Activated CD4-positive, alpha-beta T cell treated with anti-CD3 and anti-CD28 coated beads for 48 hours (primary cell): ENCODE data around the gene AGTPBP1.
A peak's percentile ranks its signal among the peaks of the same experiment; 100 is the strongest.

Experiments
- DNase-seq: peaks from one replicate; pipeline ENCODE4 v3.0.0-alpha.2; 2020

The AGTPBP1 gene

GRCh38 chr9:85534340-85534739, 207.4 kb downstream of the AGTPBP1 start:
- no peak for DNase-seq

GRCh38 chr9:85533538-85533937, 208.2 kb downstream of the AGTPBP1 start:
- DNase-seq = no peak

- DNase-seq = no peak
These were observed 211.0 kb downstream of the AGTPBP1 start for GRCh38 chr9:85530721-85531120.

GRCh38 chr9:85528607-85529006, 213.1 kb downstream of the AGTPBP1 start:
- no peak for DNase-seq

DNA sequence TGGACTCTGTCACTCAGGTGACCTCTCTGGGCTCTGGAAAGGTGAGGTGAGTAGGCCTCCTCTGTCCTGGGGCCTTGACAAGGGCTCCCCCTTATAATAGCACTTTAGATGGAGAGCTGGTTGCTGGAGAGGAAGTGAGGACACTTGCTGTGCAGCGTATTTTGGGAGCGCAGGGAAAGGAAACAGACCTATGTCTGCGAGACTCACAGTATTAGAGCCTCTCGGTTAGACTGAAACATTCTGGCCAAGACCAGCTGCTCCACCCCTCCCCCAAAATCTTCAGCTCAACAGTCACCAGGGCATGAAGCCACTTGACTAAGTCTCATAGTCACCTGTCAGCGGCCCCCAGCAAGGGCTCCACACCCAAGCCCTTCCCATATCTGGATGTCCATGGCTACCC, 213.6 kb downstream of the AGTPBP1 start:
- no peak for DNase-seq

- no peak for DNase-seq
These were observed 214.3 kb downstream of the AGTPBP1 start for GRCh38 chr9:85527331-85528020.

GRCh38 chr9:85524531-85524930, 217.2 kb downstream of the AGTPBP1 start:
- no peak for DNase-seq

GRCh38 chr9:85523202-85523601, 218.6 kb downstream of the AGTPBP1 start:
- DNase-seq = no peak

DNA sequence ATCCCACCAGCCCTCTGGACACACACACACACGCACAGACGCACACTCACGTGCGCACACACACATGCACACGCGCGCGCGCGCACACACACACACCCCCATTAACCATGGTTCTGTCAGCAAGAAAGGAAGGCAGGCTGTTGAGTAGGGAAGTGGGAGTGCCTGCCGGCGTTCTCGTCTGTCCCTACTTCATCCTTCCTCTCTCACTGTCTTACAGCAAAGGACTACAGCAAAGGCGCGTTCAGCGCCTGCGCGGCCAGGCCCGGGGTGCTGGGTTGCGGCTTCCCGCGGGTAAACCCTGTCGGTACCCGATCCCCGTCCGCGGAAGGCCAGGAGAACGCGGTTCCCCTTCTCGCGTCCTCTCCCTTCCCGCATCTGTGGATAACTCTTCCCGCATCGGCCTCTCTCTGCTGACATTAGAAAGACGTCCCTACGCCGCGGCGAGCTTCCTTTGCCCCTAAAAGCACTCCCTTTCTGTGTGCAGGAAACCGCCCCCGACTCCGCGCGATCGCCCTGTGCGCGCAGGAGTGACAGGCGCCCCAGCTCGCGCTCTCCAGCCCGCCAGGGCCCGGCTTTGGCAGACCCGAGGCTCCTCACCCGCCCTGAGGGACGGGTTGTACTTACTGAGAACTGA, 219.2 kb downstream of the AGTPBP1 start:
- DNase-seq = peak; percentile 54

DNA sequence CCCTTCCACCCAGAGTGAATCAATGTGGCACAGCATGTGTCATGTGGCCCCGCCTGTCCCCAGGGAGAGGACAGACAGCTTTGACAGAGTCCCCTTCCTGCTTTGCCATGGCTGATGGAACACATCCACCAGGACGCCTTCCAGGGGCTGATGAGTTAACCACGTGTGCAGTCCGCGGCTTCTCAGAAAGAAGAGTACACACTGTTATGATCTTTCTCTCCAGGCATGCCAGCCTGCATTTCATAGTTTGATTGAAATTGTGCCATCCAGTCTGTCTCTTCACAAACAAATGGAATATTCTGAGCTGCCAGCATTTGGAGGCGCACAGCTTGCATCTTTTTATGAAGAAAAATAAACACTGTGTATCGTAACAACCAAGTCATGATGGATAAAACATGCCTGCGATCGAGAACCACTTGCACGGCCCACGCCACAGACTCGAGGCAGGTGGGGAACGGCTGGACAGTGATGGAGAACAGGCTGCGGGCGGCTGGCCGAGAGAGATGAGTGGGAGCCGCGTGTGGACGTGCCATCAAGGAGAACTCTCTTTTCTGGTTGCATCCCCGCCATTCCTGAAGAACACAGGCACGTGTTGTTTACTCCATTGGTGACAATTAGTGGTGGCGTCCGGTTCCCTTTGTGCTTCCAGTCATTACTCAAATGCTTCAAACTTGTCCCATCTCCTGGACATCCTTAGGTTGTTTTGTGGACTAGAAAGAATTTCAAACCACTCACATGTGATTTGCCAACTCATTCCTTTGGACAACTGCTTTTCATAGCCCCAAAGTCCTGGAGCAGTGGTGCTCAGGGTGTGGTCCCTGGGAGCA, 220.2 kb downstream of the AGTPBP1 start:
- no peak for DNase-seq

GRCh38 chr9:85516976-85517637, 224.6 kb downstream of the AGTPBP1 start:
- DNase-seq = no peak

GRCh38 chr9:85516455-85516854, 225.3 kb downstream of the AGTPBP1 start:
- DNase-seq = no peak

- no peak for DNase-seq
These were observed 226.7 kb downstream of the AGTPBP1 start for GRCh38 chr9:85515021-85515420.

- DNase-seq = no peak
These were observed 227.5 kb downstream of the AGTPBP1 start for GRCh38 chr9:85514256-85514655.

DNA sequence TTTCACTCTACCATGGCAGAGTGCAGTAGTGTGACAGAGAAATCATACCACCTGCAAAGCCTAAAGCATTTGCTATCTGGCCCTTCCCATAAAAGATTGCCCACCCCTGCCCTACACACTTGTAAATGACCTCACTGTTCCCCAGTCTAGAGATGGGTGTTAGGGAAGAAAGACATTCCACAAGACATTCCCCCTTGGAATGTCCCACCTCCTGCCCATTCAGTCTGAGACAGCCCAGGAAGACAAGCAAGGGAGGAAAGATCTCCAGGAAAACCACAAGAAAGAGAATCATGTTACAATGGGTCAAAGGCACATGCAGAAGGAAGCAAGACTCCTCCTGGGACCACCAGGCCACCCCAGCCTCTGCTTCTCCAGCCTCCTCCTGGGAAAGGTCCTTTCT, 230.0 kb downstream of the AGTPBP1 start:
- no peak for DNase-seq

- no peak for DNase-seq
These were observed 230.8 kb downstream of the AGTPBP1 start for GRCh38 chr9:85510830-85511504.

GRCh38 chr9:85508616-85509015, 233.1 kb downstream of the AGTPBP1 start:
- DNase-seq = no peak

DNA sequence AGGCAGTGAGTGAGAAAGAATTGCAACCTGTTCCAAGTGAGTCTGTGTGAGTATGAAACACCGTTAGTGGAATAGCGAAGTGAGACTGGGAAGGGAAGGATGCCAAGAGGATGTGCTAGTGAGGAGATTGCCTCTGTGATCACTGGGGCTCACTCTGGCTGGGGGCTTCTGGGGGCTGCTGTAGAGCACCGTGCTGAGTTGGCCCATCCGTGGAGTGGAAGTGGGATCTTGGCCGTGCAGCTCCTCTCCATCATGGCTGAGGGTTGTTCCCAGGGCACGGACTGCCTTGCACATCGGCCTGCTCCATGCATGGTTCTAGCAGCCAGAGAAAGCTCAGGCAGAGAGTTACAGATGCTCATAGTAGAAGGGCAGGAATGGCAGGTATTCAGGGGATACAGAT, 236.1 kb downstream of the AGTPBP1 start:
- DNase-seq = no peak

- DNase-seq = no peak
These were observed 238.7 kb downstream of the AGTPBP1 start for GRCh38 chr9:85502815-85503655.

GRCh38 chr9:85501882-85502281, 239.9 kb downstream of the AGTPBP1 start:
- DNase-seq = no peak

DNA sequence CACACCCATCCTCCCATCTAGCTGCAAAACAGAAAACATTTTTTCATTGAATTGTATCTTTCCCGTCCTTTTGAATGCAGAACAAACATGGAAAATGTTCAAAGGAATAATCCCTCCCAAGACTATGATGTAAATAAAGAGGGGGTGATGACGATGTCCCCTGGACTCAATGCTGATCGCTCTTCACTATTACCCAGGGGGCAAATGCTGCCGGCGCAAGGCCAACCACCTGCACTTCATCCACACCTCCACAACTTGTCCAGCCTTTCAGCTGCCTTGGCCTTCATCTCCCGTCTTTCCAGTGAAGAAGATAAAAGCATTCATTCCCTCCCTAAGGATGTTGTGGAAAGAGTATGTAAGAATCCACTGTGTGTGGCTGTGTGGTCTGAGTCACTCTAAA, 240.3 kb downstream of the AGTPBP1 start:
- no peak for DNase-seq
